GM12873 (cell line): ENCODE data around the gene SMARCAL1.

ENCODE experiments used
- CTCF ChIP-seq: IDR thresholded peaks from 2 replicates; pipeline ENCODE4 v1.5.1; 2012; ENCODE audit warnings: low read depth, mild to moderate bottlenecking, moderate library complexity, low read length, control low read depth; ENCODE audit not compliant: insufficient read depth; ENCODE audit errors: missing control alignments

SMARCAL1 gene

GRCh38 chr2:216519154-216519762, 107.0 kb downstream of the SMARCAL1 start:
- TF ChIP-seq CTCF = peak; percentile 75

- no peak for TF ChIP-seq CTCF
Measured at GRCh38 chr2:216520112-216520511, 107.8 kb downstream of the SMARCAL1 start.

GRCh38 chr2:216522892-216523502, 110.7 kb downstream of the SMARCAL1 start:
- TF ChIP-seq CTCF = no peak

GRCh38 chr2:216525972-216526371, 113.7 kb downstream of the SMARCAL1 start:
- TF ChIP-seq CTCF = no peak

GRCh38 chr2:216526939-216527338, 114.7 kb downstream of the SMARCAL1 start:
- no peak for TF ChIP-seq CTCF

GRCh38 chr2:216527600-216527999, 115.3 kb downstream of the SMARCAL1 start:
- TF ChIP-seq CTCF = no peak

GRCh38 chr2:216532562-216532961, 120.3 kb downstream of the SMARCAL1 start:
- no peak for TF ChIP-seq CTCF
